ENCODE data around the gene ZNF331. TPM values are rescaled to one million over a fixed set of nuclear protein-coding genes. Genes with fewer than 3 reads are reported as not detected.

ZNF331 gene
- total and polyA plus RNA-seq, 2 of the 8 experiments (the other 6 are each of a cell fraction or from before 2014, with no cell fraction given), result 30.0 to 44.1 TPM

DNA sequence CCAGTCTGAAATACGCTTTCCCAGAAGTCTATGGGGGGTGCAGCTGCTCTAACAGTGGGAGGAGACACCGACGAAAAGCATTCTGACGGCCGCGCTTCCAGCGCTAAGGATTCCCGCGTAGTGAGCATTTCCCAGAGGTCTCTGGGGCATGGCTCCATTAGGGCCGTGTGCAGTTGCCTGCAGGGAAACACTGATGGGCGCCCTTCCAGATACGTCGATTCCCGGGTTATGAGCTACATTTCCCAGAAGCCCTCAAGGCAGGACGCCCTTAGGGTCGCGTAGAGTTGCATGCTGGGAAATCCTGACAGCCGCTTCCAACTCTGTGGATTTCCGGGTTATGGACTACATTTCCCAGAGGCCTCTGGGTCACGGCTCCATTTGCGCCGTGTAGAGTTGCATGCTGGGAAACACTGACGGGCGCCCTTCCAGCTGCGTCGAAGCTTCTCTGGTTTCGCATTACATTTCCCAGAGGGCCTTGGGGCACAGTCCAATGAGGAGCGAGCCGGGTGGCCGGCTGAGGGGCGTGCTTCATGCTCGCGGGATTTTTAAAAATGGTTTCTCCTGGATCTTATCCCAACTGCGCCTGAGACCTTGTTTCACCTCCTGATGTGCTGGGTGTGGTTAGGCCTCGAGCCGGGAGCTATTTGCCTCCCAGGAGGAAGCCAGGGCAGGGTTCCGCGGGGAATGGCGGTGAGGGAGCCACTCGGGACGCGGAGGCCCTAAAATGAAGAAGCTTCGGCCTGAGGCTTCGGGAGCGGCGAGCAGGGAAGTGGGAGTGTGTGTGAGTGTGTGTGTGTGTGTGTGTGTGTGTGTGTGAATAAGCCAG, 17.2 kb upstream of the ZNF331 start (continued):
- TF ChIP-seq CEBPB (IDR thresholded peaks at IDR 0.05; ENCODE audit: low read depth, low read length) (no peak), TEAD4 (IDR thresholded peaks at IDR 0.05; ENCODE audit: low read depth, low read length) (no peak), GABPA (IDR thresholded peaks at IDR 0.05; ENCODE audit: borderline replicate concordance, insufficient read depth, low read length) (no peak), TAF7 (optimal IDR thresholded peaks at IDR 0.05; ENCODE audit: borderline replicate concordance, low read depth, low read length) (peak; percentile 38), TAF1 (IDR thresholded peaks at IDR 0.05; ENCODE audit: low read depth, low read length) (0 out of 2 replicates have a peak, but pooled peaks have one; percentile 69), SRF (IDR thresholded peaks at IDR 0.05; ENCODE audit: low read depth, low read length) (peak; percentile 49; the same call in 1 of the 2 replicates), SIX5 (IDR thresholded peaks at IDR 0.05; ENCODE audit: low read depth, low read length) (peak; percentile 95), NRF1 (IDR thresholded peaks at IDR 0.05; ENCODE audit: low read depth, low read length) (no peak), CREB1 (IDR thresholded peaks at IDR 0.05) (peak; percentile 95)
- TF ChIP-seq, protein P1, sequence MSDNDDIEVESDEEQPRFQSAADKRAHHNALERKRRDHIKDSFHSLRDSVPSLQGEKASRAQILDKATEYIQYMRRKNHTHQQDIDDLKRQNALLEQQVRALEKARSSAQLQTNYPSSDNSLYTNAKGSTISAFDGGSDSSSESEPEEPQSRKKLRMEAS (IDR thresholded peaks at IDR 0.05), result peak; percentile 93

All from H1 (cell line).